Testis (tissue), 3 donors: ENCODE measurements around the gene RASL11B. TPM values are rescaled to one million over a fixed set of nuclear protein-coding genes. Genes with fewer than 3 reads are reported as not detected.

Source experiments
- DNase-seq: peaks from one replicate; pipeline ENCODE4 v3.0.0-alpha.2; 2019
- H3K27ac ChIP-seq, 2 donors: fragments of 200-600 bp; sonication (generic); one replicate each; pipeline ENCODE4 v1.5.1; 2019
- H3K27me3 ChIP-seq: fragments of 200-600 bp; sonication (generic); one replicate; pipeline ENCODE4 v1.5.1; 2019
- H3K36me3 ChIP-seq: fragments of 200-600 bp; sonication (generic); one replicate; pipeline ENCODE4 v1.5.1; 2017; ENCODE audit warnings: low read depth; ENCODE audit errors: missing control alignments
- H3K4me1 ChIP-seq: fragments of 200-600 bp; sonication (generic); one replicate; pipeline ENCODE4 v1.5.1; 2019
- H3K4me3 ChIP-seq, 2 donors: fragments of 200-600 bp; sonication (generic); one replicate each; pipeline ENCODE4 v1.5.1; 2017 to 2019
- H3K9me3 ChIP-seq: fragments of 200-600 bp; sonication (generic); one replicate; pipeline ENCODE4 v1.5.1; 2017
- CTCF ChIP-seq, 3 experiments: fragments of 450-650 bp in 2 of 3; fragments of 200-600 bp in 1 of 3; sonication (generic) in 1 of 3; IDR thresholded peaks; one replicate each; pipeline ENCODE4 v1.5.1; 2016 to 2019; ENCODE audit warnings: antibody characterized with exemption in 3 of 3, mild to moderate bottlenecking in 2 of 3, moderate library complexity in 1 of 3
- POLR2A ChIP-seq: fragments of 450-650 bp; IDR thresholded peaks from one replicate; pipeline ENCODE4 v1.6.1; 2017; ENCODE audit warnings: antibody characterized with exemption, mild to moderate bottlenecking, moderate library complexity
- WGBS, 2 donors: methylation state at CpG; one replicate each; pipeline ENCODE4 v1.1.5; 2018; 5-methylcytosine and 5-hydroxymethylcytosine counted together
- intact Hi-C: fragments of 100-400 bp; cut with DNase I; formaldehyde crosslinking; loops from one replicate; pipeline ENCODE4 v1.15.1; 2023; ENCODE audit warnings: low total_unique reads
- polyA plus RNA-seq: library from polyadenylated mRNA; stranded (reverse); fragments of 350-450 nt; fragmentation: Illumina TruSeq; extraction: RNeasy Lipid Tissue Mini Kit (QIAGEN cat#74804); gene quantifications from one replicate; pipeline ENCODE4 v1.2.3, GENCODE V29; 2014; ENCODE audit warnings: low read depth, low replicate concordance; ENCODE audit not compliant: insufficient read depth
- total RNA-seq, 2 donors: library from RNA; depleted of rRNA; stranded (reverse); fragments of >200 nt; gene quantifications; one replicate each; pipeline ENCODE4 v1.2.3, GENCODE V29; 2016

Gene RASL11B
- total and polyA plus RNA-seq, 3 donors from 2014 or later, result 15.3 to 25.5 (median 16.7) TPM

- Histone ChIP-seq H3K4me1 (peaks cover 7% of the 10 kb centered on the region), H3K4me3 (no peak overlapping the region), H3K36me3 (no peaks in the 10 kb centered on the region), H3K9me3 (no peaks in the 10 kb centered on the region), H3K27ac (no peak overlapping the region), H3K27me3 (no peaks in the 10 kb centered on the region)
- intact Hi-C loops, result no loop called here
- TF ChIP-seq POLR2A (no peak), CTCF (IDR thresholded peaks at IDR 0.05) (no peak)
- no peak for DNase-seq
Observed at GRCh38 chr4:52853351-52853750, 8.8 kb upstream of the RASL11B start.

GRCh38 chr4:52856801-52857200 lies 5.3 kb upstream of the RASL11B start:
- DNase-seq, result no peak
- WGBS, 2 donors, result 96 to 100% methylated on average over 1 of the region's 1 CpG
- Histone ChIP-seq H3K9me3 (no peaks in the 10 kb centered on the region), H3K4me3 (no peak overlapping the region), H3K4me1 (peaks cover 12% of the 10 kb centered on the region), H3K27ac (no peak overlapping the region), H3K27me3 (no peaks in the 10 kb centered on the region), H3K36me3 (no peaks in the 10 kb centered on the region)
- no peak for TF ChIP-seq POLR2A
- TF ChIP-seq CTCF (IDR thresholded peaks at IDR 0.05), result no peak
- intact Hi-C loops, result no loop called here

GRCh38 chr4:52860361-52860760 lies 1.8 kb upstream of the RASL11B start:
- no peaks in the 10 kb centered on the region for H3K36me3 ChIP-seq
- WGBS, 2 donors, result 68 to 85% methylated on average over 2 of the region's 2 CpGs
- peaks cover 23% of the 10 kb centered on the region for H3K4me1 ChIP-seq
- no peak for TF ChIP-seq POLR2A
- no peak for TF ChIP-seq CTCF (IDR thresholded peaks at IDR 0.05)
- no peak overlapping the region for H3K27ac ChIP-seq
- H3K27me3 ChIP-seq, result no peaks in the 10 kb centered on the region
- H3K4me3 ChIP-seq, result no peak overlapping the region
- H3K9me3 ChIP-seq, result no peaks in the 10 kb centered on the region
- intact Hi-C loops, result loop anchor here (10.0 kb wide), 1 partner anchor 146 kb away; no protein-coding TSS in a partner anchor
- no peak for DNase-seq

GRCh38 chr4:52861171-52861823 lies 820 bp upstream of the RASL11B start:
- intact Hi-C loops, result loop anchor here (10.0 kb wide), 1 partner anchor 146 kb away; no protein-coding TSS in a partner anchor
- DNase-seq, result no peak
- H3K27me3 ChIP-seq, result no peaks in the 10 kb centered on the region
- H3K4me1 ChIP-seq, result peaks cover 25% of the 10 kb centered on the region
- peak overlapping the region; percentile 73 to 86 for H3K27ac ChIP-seq
- 32 to 37% methylated on average over 26 of the region's 26 CpGs for WGBS, 2 donors
- TF ChIP-seq CTCF (IDR thresholded peaks at IDR 0.05) (no peak), POLR2A (no peak)
- H3K9me3 ChIP-seq, result no peaks in the 10 kb centered on the region
- no peaks in the 10 kb centered on the region for H3K36me3 ChIP-seq
- H3K4me3 ChIP-seq, result peak overlapping the region; percentile 79 to 90

GRCh38 chr4:52862639-52863161 lies 583 bp downstream of the RASL11B start:
- no peak for DNase-seq
- WGBS, 2 donors, result 10 to 11% methylated on average over 2 to 13 of the region's 23 CpGs
- Histone ChIP-seq H3K4me1 (peaks cover 25% of the 10 kb centered on the region), H3K4me3 (peak overlapping the region; percentile 79 to 90), H3K9me3 (no peaks in the 10 kb centered on the region), H3K27me3 (no peaks in the 10 kb centered on the region), H3K27ac (peak overlapping the region; percentile 81 to 86), H3K36me3 (no peaks in the 10 kb centered on the region)
- TF ChIP-seq CTCF (IDR thresholded peaks at IDR 0.05), result no peak
- no peak for TF ChIP-seq POLR2A
- intact Hi-C loops, result loop anchor here (10.0 kb wide), 1 partner anchor 148 kb away; no protein-coding TSS in a partner anchor
